ENCODE measurements around the gene UBE2Q2.
"Not testable (repeated sequence)": the region's sequence is repeated elsewhere in the genome, so short reads cannot be mapped to it uniquely, and the experiment has no call there.

UBE2Q2 gene

DNA sequence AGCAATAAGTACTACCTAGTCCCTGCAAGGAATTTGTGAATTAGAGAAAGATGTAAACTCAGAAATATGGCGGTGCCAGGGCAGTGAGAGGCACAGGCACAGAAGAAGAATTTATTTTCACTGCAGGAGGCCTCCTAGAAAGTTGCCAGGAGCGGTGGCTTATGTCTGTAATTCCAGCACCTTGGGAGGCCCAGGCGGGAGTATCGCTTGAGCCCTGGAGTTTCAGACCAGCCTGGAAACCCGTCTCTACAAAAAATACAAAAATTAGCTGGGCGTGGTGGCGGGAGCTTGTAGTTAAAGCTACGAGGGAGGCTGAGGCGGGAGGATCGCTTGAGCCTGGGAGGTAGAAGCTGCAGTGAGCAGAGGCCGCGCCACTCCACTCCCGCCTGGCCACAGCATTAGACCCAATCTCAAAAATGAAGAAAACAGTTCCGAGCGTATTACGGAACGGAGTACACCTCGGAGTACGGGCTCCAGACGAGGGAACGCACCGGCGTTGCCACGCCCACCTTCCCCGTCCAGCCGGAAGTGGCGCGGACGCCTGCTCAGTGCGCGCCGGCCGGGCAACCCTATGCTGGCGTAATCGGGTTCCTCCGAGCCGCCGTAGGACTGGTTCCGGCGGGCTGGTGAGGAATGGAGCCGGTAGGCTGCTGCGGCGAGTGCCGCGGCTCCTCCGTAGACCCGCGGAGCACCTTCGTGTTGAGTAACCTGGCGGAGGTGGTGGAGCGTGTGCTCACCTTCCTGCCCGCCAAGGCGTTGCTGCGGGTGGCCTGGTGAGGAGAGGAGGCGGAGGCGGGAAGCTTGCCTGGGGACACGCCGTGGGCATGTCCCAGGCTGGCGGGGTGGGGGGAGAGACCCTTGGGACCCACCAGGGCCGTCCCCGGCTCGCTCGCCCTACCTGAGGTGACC is 60.3 kb downstream of the UBE2Q2 start, which contains the start of gene FBXO22:
Gene FBXO22 (plus strand): TSS at position 548 of the 909 bp plus-strand sequence. CDS start 86 bp downstream, at position 634.
- Histone ChIP-seq H3K4me3 (ENCODE audit: severe bottlenecking) (peak within 1 kb of the TSS; percentile 74), H3K27ac (ENCODE audit: poor library complexity, severe bottlenecking) (peak within 1 kb of the TSS; percentile 69), H3K27me3 (ENCODE audit: insufficient read depth, poor library complexity, severe bottlenecking) (no peaks in the 10 kb centered on the region), H3K4me1 (ENCODE audit: insufficient read depth, poor library complexity, severe bottlenecking) (peaks cover 4% of the 10 kb centered on the region), H3K9me3 (ENCODE audit: severe bottlenecking) (no peaks in the 10 kb centered on the region), H3K36me3 (ENCODE audit: low read depth) (peaks cover 51% of the 10 kb centered on the region)
- DNase-seq (ENCODE audit: low spot score) (peak; percentile 97), ATAC-seq (ENCODE audit: low read depth) (peak; percentile 96)
- TF ChIP-seq, protein P1, sequence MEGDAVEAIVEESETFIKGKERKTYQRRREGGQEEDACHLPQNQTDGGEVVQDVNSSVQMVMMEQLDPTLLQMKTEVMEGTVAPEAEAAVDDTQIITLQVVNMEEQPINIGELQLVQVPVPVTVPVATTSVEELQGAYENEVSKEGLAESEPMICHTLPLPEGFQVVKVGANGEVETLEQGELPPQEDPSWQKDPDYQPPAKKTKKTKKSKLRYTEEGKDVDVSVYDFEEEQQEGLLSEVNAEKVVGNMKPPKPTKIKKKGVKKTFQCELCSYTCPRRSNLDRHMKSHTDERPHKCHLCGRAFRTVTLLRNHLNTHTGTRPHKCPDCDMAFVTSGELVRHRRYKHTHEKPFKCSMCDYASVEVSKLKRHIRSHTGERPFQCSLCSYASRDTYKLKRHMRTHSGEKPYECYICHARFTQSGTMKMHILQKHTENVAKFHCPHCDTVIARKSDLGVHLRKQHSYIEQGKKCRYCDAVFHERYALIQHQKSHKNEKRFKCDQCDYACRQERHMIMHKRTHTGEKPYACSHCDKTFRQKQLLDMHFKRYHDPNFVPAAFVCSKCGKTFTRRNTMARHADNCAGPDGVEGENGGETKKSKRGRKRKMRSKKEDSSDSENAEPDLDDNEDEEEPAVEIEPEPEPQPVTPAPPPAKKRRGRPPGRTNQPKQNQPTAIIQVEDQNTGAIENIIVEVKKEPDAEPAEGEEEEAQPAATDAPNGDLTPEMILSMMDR (IDR thresholded peaks at IDR 0.05; ENCODE audit: poor library complexity, severe bottlenecking): peak; percentile 4

DNA sequence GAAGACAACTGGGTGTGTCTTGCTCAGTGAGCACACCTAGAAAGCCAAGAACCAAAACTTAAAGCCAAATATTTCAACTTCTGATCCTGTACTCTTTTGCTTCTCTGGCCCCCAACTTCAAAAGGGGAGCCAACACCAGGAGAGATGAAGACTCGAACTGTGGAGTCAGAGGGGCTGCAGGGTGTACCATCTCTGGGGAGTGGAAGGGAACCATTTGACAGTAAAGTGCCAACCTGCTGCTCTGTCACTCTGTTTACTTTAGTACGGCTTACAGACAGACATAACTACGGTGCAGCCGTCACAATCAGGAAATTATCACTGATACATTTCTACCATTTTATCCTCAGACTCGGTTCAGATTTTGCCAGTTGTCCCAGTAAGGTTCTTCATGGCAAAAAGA is 62.0 kb downstream of the UBE2Q2 start:
- no peak for DNase-seq (ENCODE audit: low spot score)
- Histone ChIP-seq H3K27ac (ENCODE audit: poor library complexity, severe bottlenecking) (no peak overlapping the region), H3K27me3 (ENCODE audit: insufficient read depth, poor library complexity, severe bottlenecking) (no peaks in the 10 kb centered on the region), H3K9me3 (ENCODE audit: severe bottlenecking) (no peaks in the 10 kb centered on the region), H3K4me1 (ENCODE audit: insufficient read depth, poor library complexity, severe bottlenecking) (peaks cover 4% of the 10 kb centered on the region), H3K36me3 (ENCODE audit: low read depth) (peaks cover 59% of the 10 kb centered on the region), H3K4me3 (ENCODE audit: severe bottlenecking) (no peak overlapping the region)
- TF ChIP-seq, protein P1 (IDR thresholded peaks at IDR 0.05; ENCODE audit: poor library complexity, severe bottlenecking): no peak
- ATAC-seq (ENCODE audit: low read depth): no peak

DNA sequence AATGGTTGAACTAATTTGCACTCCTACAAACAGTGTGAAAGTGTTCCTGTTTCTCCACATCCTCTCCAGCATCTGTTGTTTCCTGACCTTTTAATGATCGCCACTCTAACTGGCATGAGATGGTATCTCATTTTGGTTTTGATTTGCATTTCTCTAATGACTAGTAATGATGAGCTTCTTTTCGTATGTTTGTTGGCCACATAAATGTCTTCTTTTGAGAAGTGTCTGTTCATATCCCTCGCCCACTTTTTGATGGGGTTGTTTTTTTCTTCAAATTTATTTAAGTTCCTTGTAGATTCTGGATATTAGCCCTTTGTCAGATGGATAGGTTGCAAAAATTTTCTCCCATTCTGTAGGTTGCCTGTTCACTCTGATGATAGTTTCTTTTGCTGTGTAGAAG is 67.1 kb downstream of the UBE2Q2 start:
- H3K4me3 ChIP-seq (ENCODE audit: severe bottlenecking); DNase-seq (ENCODE audit: low spot score); H3K27ac ChIP-seq (ENCODE audit: poor library complexity, severe bottlenecking); H3K27me3 ChIP-seq (ENCODE audit: insufficient read depth, poor library complexity, severe bottlenecking); H3K9me3 ChIP-seq (ENCODE audit: severe bottlenecking); ATAC-seq (ENCODE audit: low read depth); H3K4me1 ChIP-seq (ENCODE audit: insufficient read depth, poor library complexity, severe bottlenecking): not testable (repeated sequence)
- H3K36me3 ChIP-seq (ENCODE audit: low read depth): peaks cover 90% of the 10 kb centered on the region

DNA sequence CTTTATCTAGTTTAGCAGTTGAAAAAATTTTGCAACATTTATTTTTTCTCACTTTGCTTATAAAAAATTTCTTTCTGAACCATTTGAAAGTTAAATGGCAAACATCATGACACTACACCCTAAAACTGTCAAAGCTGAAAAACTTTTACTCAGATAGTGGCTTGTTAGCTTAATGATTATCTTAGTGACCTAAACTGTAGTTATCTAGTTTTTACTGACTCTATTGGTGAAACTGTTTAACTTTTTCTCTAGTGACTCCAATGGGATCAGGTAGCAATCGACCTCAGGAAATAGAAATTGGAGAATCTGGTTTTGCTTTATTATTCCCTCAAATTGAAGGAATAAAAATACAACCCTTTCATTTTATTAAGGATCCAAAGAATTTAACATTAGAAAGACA is 73.7 kb downstream of the UBE2Q2 start:
- no peak overlapping the region for H3K4me3 ChIP-seq (ENCODE audit: severe bottlenecking)
- TF ChIP-seq, protein P1 (IDR thresholded peaks at IDR 0.05; ENCODE audit: poor library complexity, severe bottlenecking): no peak
- H3K27me3 ChIP-seq (ENCODE audit: insufficient read depth, poor library complexity, severe bottlenecking): no peaks in the 10 kb centered on the region
- H3K36me3 ChIP-seq (ENCODE audit: low read depth): peaks cover 94% of the 10 kb centered on the region
- peaks cover 5% of the 10 kb centered on the region for H3K4me1 ChIP-seq (ENCODE audit: insufficient read depth, poor library complexity, severe bottlenecking)
- no peaks in the 10 kb centered on the region for H3K9me3 ChIP-seq (ENCODE audit: severe bottlenecking)
- H3K27ac ChIP-seq (ENCODE audit: poor library complexity, severe bottlenecking): no peak overlapping the region
- no peak for ATAC-seq (ENCODE audit: low read depth)
- no peak for DNase-seq (ENCODE audit: low spot score)

DNA sequence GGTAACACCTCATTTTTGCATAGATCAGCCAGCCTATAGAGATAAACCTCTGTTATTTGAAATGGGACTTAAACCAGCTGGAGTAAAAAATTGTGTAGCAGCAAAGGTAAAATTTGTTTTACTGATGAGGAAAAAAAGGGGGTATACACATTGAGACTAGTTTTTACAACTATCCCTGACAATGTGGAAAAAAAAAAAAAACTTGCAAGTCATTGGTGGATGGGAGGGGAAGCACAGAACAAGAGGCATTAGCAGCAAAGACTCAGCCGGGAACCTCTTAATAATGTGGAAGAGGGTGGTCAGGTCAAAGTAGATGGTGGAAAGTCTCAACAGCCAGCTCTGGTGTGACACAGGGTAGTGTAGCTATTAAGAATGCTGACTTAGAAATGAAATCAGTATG is 74.9 kb downstream of the UBE2Q2 start:
- DNase-seq (ENCODE audit: low spot score): no peak
- no peak overlapping the region for H3K27ac ChIP-seq (ENCODE audit: poor library complexity, severe bottlenecking)
- peaks cover 87% of the 10 kb centered on the region for H3K36me3 ChIP-seq (ENCODE audit: low read depth)

More for the DNA sequence above, 74.9 kb downstream of the UBE2Q2 start:
- no peak for ATAC-seq (ENCODE audit: low read depth)
- Histone ChIP-seq H3K9me3 (ENCODE audit: severe bottlenecking) (no peaks in the 10 kb centered on the region), H3K4me3 (ENCODE audit: severe bottlenecking) (no peak overlapping the region), H3K4me1 (ENCODE audit: insufficient read depth, poor library complexity, severe bottlenecking) (peaks cover 16% of the 10 kb centered on the region), H3K27me3 (ENCODE audit: insufficient read depth, poor library complexity, severe bottlenecking) (no peaks in the 10 kb centered on the region)
- TF ChIP-seq, protein P1 (IDR thresholded peaks at IDR 0.05; ENCODE audit: poor library complexity, severe bottlenecking): no peak

Measured in RWPE2 (cell line).